Prostate gland (tissue), 2 donors: ENCODE measurements around the gene GPATCH2L. TPM values are rescaled to one million over a fixed set of nuclear protein-coding genes. Genes with fewer than 3 reads are reported as not detected.

Experiments used
- DNase-seq: peaks from one replicate; pipeline ENCODE4 v3.0.0-alpha.2; 2019; ENCODE audit warnings: low spot score
- H3K27ac ChIP-seq, 2 donors: fragments of 200-600 bp; sonication (generic); 2 replicates each; pipeline ENCODE4 v1.5.1; 2017 to 2019
- H3K27me3 ChIP-seq: fragments of 200-600 bp; sonication (generic); replicated peaks from 2 replicates; pipeline ENCODE4 v1.5.1; 2019; ENCODE audit not compliant: insufficient read depth
- H3K36me3 ChIP-seq, 2 donors: fragments of 200-600 bp; sonication (generic); 1 replicate in 1 of 2; 2 replicates in 1 of 2; pipeline versions ENCODE4 v1.5.1 to v1.8.1; 2017 to 2019
- H3K4me1 ChIP-seq: fragments of 200-600 bp; sonication (generic); replicated peaks from 2 replicates; pipeline ENCODE4 v1.5.1; 2019
- H3K4me3 ChIP-seq, 2 donors: fragments of 200-600 bp; sonication (generic); 2 replicates each; pipeline ENCODE4 v1.5.1; 2017 to 2019
- H3K9me3 ChIP-seq: fragments of 200-600 bp; sonication (generic); 2 replicates; pipeline ENCODE4 v1.5.1; 2017
- CTCF ChIP-seq, 4 experiments: fragments of 200-600 bp in 2 of 4; fragments of 450-650 bp in 2 of 4; sonication (generic) in 2 of 4; IDR thresholded peaks; 1 replicate in 3 of 4; 2 replicates in 1 of 4; pipeline ENCODE4 v1.5.1; 2016 to 2019; ENCODE audit warnings: antibody characterized with exemption in 4 of 4, mild to moderate bottlenecking in 2 of 4, moderate library complexity in 2 of 4
- POLR2A ChIP-seq: fragments of 450-650 bp; IDR thresholded peaks from one replicate; pipeline ENCODE4 v1.6.1; 2016; ENCODE audit warnings: antibody characterized with exemption, mild to moderate bottlenecking
- POLR2AphosphoS5 ChIP-seq: sonication (generic); formaldehyde crosslinking; IDR thresholded peaks from one replicate; pipeline ENCODE4 v1.6.1; 2017; ENCODE audit warnings: antibody characterized with exemption
- WGBS: methylation state at CpG from one replicate; pipeline ENCODE4 v1.1.5; 2018; 5-methylcytosine and 5-hydroxymethylcytosine counted together
- intact Hi-C: fragments of 100-400 bp; cut with DNase I; formaldehyde crosslinking; loops from one replicate; pipeline ENCODE4 v1.14.2; 2022
- total RNA-seq, 2 donors: library from RNA; depleted of rRNA; stranded (reverse); fragments of >200 nt; gene quantifications; one replicate each; pipeline ENCODE4 v1.1.0, GENCODE V29; 2016

GPATCH2L gene
- total RNA-seq, 2 donors from 2014 or later = 39.0 to 60.3 TPM

GRCh38 chr14:76112889-76113624 is 38.7 kb upstream of the GPATCH2L start:
- H3K36me3 ChIP-seq = no peaks in the 10 kb centered on the region
- H3K27ac ChIP-seq = no peak overlapping the region
- intact Hi-C loops = no loop called here
- 59% methylated on average over 17 of the region's 22 CpGs for WGBS
- H3K27me3 ChIP-seq = no peaks in the 10 kb centered on the region
- no peak overlapping the region for H3K4me3 ChIP-seq
- H3K9me3 ChIP-seq = no peaks in the 10 kb centered on the region
- no peaks in the 10 kb centered on the region for H3K4me1 ChIP-seq
- TF ChIP-seq CTCF (IDR thresholded peaks at IDR 0.05) (no peak), POLR2A (no peak), POLR2AphosphoS5 (no peak)
- DNase-seq = no peak

GRCh38 chr14:76113691-76114090 is 38.0 kb upstream of the GPATCH2L start:
- Histone ChIP-seq H3K36me3 (no peaks in the 10 kb centered on the region), H3K27me3 (no peaks in the 10 kb centered on the region), H3K27ac (no peak overlapping the region), H3K4me3 (no peak overlapping the region), H3K9me3 (no peaks in the 10 kb centered on the region), H3K4me1 (no peaks in the 10 kb centered on the region)
- intact Hi-C loops = no loop called here
- no peak for TF ChIP-seq CTCF (IDR thresholded peaks at IDR 0.05)
- no peak for TF ChIP-seq POLR2AphosphoS5
- 62% methylated on average over 8 of the region's 8 CpGs for WGBS
- DNase-seq = no peak

- 81% methylated on average over 2 of the region's 2 CpGs for WGBS
- no peak for DNase-seq
- Histone ChIP-seq H3K4me3 (no peak overlapping the region), H3K36me3 (no peaks in the 10 kb centered on the region), H3K27me3 (no peaks in the 10 kb centered on the region), H3K9me3 (no peaks in the 10 kb centered on the region), H3K4me1 (no peaks in the 10 kb centered on the region), H3K27ac (no peak overlapping the region)
- intact Hi-C loops = no loop called here
- TF ChIP-seq POLR2AphosphoS5 (no peak), POLR2A (no peak), CTCF (IDR thresholded peaks at IDR 0.05) (no peak)
Measured at GRCh38 chr14:76115010-76115422, 36.7 kb upstream of the GPATCH2L start.

- Histone ChIP-seq H3K27ac (no peak overlapping the region), H3K36me3 (no peaks in the 10 kb centered on the region), H3K4me1 (no peaks in the 10 kb centered on the region), H3K9me3 (no peaks in the 10 kb centered on the region), H3K4me3 (no peak overlapping the region), H3K27me3 (no peaks in the 10 kb centered on the region)
- TF ChIP-seq POLR2AphosphoS5 = no peak
- TF ChIP-seq CTCF (IDR thresholded peaks at IDR 0.05) = no peak
- no peak for TF ChIP-seq POLR2A
- WGBS = 25% methylated on average over 16 of the region's 16 CpGs
- intact Hi-C loops = no loop called here
- no peak for DNase-seq
Measured at GRCh38 chr14:76117789-76118484, 33.8 kb upstream of the GPATCH2L start.

GRCh38 chr14:76118594-76118993 is 33.1 kb upstream of the GPATCH2L start:
- H3K4me1 ChIP-seq = no peaks in the 10 kb centered on the region
- 80% methylated on average over 4 of the region's 4 CpGs for WGBS
- intact Hi-C loops = no loop called here
- H3K4me3 ChIP-seq = no peak overlapping the region
- TF ChIP-seq CTCF (IDR thresholded peaks at IDR 0.05) (no peak), POLR2A (no peak), POLR2AphosphoS5 (no peak)
- no peak for DNase-seq
- H3K36me3 ChIP-seq = no peaks in the 10 kb centered on the region
- H3K27me3 ChIP-seq = no peaks in the 10 kb centered on the region
- H3K9me3 ChIP-seq = no peaks in the 10 kb centered on the region
- no peak overlapping the region for H3K27ac ChIP-seq
